ENCODE measurements around the gene EXOC5. TPM values are rescaled to one million over a fixed set of nuclear protein-coding genes. Genes with fewer than 3 reads are reported as not detected.
"Not testable (repeated sequence)": the region's sequence is repeated elsewhere in the genome, so short reads cannot be mapped to it uniquely, and the experiment has no call there.

EXOC5 gene
- total RNA-seq, 1 donor from 2014 or later, result 66.3 TPM

DNA sequence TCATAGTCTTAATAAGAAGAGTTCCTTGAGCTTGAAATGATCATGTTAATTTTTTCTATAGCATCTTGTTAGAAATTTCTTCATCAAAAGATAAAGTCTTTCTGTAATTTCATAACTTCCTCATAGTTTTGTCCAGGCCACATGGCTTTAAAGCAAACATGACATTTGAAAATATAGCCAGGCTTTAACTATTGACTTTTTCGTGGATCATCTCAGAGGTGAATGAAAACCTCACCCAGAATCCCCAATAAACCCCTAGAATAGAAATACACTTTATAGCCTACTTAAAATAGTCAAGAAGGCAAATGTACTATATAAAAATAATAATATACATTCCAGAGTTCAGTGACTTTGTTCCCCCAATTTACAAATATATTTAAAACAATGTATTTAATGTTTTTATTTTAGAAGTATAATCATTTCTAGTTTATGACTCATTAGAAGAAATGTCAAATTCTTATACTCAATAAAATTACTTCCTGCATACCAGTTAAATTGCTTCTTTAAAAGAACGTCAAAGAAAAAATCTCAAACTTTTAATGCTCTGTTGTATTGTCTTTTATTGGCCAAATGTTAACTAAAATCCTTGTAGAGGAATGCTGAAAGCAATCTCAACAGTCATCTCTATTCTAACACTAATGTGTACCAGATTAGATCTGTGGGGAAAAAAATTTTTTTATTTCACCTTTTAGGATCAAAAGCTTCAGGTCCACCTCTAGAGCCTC, 21.6 kb downstream of the EXOC5 start:
- TF ChIP-seq, protein P1, sequence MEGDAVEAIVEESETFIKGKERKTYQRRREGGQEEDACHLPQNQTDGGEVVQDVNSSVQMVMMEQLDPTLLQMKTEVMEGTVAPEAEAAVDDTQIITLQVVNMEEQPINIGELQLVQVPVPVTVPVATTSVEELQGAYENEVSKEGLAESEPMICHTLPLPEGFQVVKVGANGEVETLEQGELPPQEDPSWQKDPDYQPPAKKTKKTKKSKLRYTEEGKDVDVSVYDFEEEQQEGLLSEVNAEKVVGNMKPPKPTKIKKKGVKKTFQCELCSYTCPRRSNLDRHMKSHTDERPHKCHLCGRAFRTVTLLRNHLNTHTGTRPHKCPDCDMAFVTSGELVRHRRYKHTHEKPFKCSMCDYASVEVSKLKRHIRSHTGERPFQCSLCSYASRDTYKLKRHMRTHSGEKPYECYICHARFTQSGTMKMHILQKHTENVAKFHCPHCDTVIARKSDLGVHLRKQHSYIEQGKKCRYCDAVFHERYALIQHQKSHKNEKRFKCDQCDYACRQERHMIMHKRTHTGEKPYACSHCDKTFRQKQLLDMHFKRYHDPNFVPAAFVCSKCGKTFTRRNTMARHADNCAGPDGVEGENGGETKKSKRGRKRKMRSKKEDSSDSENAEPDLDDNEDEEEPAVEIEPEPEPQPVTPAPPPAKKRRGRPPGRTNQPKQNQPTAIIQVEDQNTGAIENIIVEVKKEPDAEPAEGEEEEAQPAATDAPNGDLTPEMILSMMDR (IDR thresholded peaks at IDR 0.05), result no peak
- intact Hi-C loops (cut with DNase I), result no loop called here
- Histone ChIP-seq H3K36me3 (peaks cover 35% of the 10 kb centered on the region), H3K4me1 (peaks cover 2% of the 10 kb centered on the region), H3K4me3 (no peak overlapping the region), H3K27ac (no peak overlapping the region), H3K27me3 (no peaks in the 10 kb centered on the region), H3K9me3 (no peaks in the 10 kb centered on the region)
- ATAC-seq, result no peak
- no peak for DNase-seq

DNA sequence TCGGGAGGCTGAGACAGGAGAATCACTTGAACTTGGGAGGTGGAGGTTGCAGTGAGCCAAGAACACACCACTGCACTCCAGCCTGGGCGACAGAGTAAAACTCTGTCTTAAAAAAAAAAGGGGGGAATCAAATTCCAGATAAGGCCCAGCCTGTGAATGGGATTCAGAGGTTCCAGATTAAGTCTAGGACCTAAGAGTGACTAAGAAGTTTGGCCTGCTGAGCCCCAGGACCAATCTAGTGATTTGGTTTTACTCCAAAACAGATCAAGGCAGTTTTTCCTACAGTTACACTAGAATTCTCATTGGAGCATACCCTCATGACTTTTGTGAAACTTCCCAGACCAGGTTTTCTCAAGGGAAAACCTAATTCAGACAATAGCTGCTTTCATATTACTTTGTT, 22.8 kb downstream of the EXOC5 start:
- no peak overlapping the region for H3K4me3 ChIP-seq
- peaks cover 35% of the 10 kb centered on the region for H3K36me3 ChIP-seq
- ATAC-seq (no peak), DNase-seq (no peak)
- no peak overlapping the region for H3K27ac ChIP-seq
- H3K4me1 ChIP-seq, result no peaks in the 10 kb centered on the region
- H3K27me3 ChIP-seq, result no peaks in the 10 kb centered on the region
- TF ChIP-seq, protein P1 (IDR thresholded peaks at IDR 0.05), result no peak
- intact Hi-C loops (cut with DNase I), result no loop called here
- H3K9me3 ChIP-seq, result no peaks in the 10 kb centered on the region

DNA sequence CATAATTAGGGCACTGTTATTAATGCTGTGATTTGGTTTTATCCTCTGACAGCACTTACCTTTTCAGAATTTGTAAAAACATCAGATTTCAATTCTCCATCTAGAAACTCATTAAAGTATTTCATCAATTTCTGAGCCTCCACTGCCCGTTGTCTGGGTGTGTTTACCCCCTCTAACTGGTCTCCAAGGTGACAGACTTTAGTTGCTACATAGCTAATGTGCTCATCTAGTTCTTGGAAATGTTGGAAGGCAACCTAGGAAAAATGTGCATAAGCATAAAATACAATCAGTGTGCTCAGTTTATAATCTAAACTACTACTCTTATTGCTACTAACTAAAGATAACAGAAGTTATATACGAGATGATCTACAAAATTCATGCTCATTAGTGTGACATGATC, 24.6 kb downstream of the EXOC5 start:
- TF ChIP-seq, protein P1 (IDR thresholded peaks at IDR 0.05), result no peak
- Histone ChIP-seq H3K27ac (no peak overlapping the region), H3K27me3 (no peaks in the 10 kb centered on the region), H3K4me3 (no peak overlapping the region), H3K9me3 (no peaks in the 10 kb centered on the region), H3K4me1 (no peaks in the 10 kb centered on the region), H3K36me3 (peaks cover 46% of the 10 kb centered on the region)
- DNase-seq (no peak), ATAC-seq (no peak)
- intact Hi-C loops (cut with DNase I), result no loop called here

DNA sequence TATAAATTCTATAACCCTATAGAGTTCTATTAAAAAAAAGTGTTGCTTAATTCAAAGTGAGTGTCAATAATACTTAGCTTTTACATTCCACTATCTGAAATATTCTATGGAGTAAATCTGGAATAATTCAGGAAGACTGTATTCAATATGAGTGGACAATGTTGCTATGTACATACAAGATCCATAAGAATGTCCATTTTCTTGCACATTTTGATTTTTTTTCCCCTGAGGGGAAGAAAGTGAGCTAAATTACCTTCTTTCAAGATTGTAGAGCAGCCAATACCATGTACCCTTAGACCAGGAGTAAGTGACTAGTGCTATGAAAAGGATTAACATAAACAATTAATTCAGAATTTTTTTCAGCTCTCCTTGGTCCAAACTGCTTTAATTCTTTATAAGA, 25.4 kb downstream of the EXOC5 start:
- ATAC-seq (no peak), DNase-seq (no peak)
- no peaks in the 10 kb centered on the region for H3K4me1 ChIP-seq
- intact Hi-C loops (cut with DNase I), result no loop called here
- TF ChIP-seq, protein P1 (IDR thresholded peaks at IDR 0.05), result no peak
- no peak overlapping the region for H3K4me3 ChIP-seq
- H3K9me3 ChIP-seq, result no peaks in the 10 kb centered on the region
- peaks cover 52% of the 10 kb centered on the region for H3K36me3 ChIP-seq
- no peaks in the 10 kb centered on the region for H3K27me3 ChIP-seq
- no peak overlapping the region for H3K27ac ChIP-seq

DNA sequence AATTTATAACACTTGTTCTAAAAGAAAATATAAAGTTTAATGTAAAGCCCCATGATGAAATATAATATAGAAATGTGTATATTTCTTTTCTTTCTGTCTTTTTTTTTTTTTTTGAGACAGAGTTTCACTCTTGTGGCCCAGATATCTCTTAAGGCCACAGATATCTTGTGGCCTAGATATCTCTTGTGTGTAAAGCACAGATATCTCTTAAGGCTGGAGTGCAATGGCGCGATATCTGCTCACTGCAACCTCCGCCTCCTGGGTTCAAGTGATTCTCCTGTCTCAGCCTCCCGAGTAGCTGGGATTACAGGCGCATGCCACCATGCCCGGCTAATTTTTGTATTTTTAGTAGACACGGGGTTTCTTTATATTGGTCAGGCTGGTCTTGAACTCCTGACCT, 28.6 kb downstream of the EXOC5 start:
- H3K4me1 ChIP-seq; H3K4me3 ChIP-seq; intact Hi-C loops (cut with DNase I); ATAC-seq; H3K27me3 ChIP-seq; H3K27ac ChIP-seq; DNase-seq; H3K9me3 ChIP-seq: not testable (repeated sequence)
- peaks cover 67% of the 10 kb centered on the region for H3K36me3 ChIP-seq

DNA sequence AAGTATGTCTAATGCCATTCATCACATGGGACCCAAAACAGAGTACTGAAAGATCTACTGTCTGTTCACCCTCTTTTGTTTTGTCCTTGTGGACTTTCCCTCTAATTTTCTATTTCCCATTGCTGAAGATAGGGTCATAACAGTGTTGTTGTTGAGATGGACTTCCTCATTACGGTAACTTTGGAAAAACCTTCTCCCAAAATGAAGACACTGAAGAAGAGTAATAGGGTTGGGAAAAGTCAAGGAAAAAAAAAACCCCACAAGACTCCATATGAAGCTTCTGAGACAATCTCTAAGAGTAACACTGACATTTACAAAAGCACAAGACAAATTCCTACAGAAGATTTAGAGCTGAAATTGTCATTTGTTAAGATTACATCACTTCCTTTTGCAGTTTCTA, 36.7 kb downstream of the EXOC5 start:
- DNase-seq (no peak), ATAC-seq (no peak)
- H3K4me1 ChIP-seq, result no peaks in the 10 kb centered on the region
- H3K36me3 ChIP-seq, result peaks cover 75% of the 10 kb centered on the region
- no peak overlapping the region for H3K4me3 ChIP-seq
- H3K9me3 ChIP-seq, result no peaks in the 10 kb centered on the region
- H3K27ac ChIP-seq, result no peak overlapping the region
- TF ChIP-seq, protein P1 (IDR thresholded peaks at IDR 0.05), result no peak
- H3K27me3 ChIP-seq, result no peaks in the 10 kb centered on the region
- intact Hi-C loops (cut with DNase I), result no loop called here

DNA sequence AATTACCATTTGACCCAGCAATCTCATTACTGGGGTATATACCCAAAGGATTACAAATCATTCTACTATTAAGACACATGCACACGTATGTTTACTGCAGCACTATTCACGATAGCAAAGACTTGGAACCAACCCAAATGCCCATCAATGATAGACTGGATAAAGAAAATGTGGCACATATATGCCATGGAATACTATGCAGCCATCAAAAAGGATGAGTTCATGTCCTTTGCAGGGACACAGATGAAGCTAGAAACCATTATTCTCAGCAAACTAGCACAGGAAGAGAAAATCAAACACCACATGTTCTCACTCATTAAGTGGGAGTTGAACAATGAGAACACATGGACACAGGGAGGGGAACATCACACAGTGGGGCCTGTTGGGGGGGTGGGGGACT, 40.4 kb downstream of the EXOC5 start:
- DNase-seq; intact Hi-C loops (cut with DNase I); H3K4me1 ChIP-seq; ATAC-seq; H3K9me3 ChIP-seq; H3K27ac ChIP-seq; H3K4me3 ChIP-seq; H3K27me3 ChIP-seq: not testable (repeated sequence)
- H3K36me3 ChIP-seq, result peaks cover 43% of the 10 kb centered on the region

Data from upper lobe of right lung (tissue), 1 donor.